Measurements from ENCODE around the gene WDPCP.
"Not testable (repeated sequence)": the region's sequence is repeated elsewhere in the genome, so short reads cannot be mapped to it uniquely, and the experiment has no call there.

The WDPCP gene

GRCh38 chr2:63310614-63311013, 277.7 kb downstream of the WDPCP start:
- no peak for DNase-seq (ENCODE audit: low read depth)
- no peak for TF ChIP-seq MYC (IDR thresholded peaks at IDR 0.05; ENCODE audit: low read depth, low read length)
- TF ChIP-seq MAX (IDR thresholded peaks at IDR 0.05; ENCODE audit: low read depth, low read length), result no peak
- TF ChIP-seq, protein P1, sequence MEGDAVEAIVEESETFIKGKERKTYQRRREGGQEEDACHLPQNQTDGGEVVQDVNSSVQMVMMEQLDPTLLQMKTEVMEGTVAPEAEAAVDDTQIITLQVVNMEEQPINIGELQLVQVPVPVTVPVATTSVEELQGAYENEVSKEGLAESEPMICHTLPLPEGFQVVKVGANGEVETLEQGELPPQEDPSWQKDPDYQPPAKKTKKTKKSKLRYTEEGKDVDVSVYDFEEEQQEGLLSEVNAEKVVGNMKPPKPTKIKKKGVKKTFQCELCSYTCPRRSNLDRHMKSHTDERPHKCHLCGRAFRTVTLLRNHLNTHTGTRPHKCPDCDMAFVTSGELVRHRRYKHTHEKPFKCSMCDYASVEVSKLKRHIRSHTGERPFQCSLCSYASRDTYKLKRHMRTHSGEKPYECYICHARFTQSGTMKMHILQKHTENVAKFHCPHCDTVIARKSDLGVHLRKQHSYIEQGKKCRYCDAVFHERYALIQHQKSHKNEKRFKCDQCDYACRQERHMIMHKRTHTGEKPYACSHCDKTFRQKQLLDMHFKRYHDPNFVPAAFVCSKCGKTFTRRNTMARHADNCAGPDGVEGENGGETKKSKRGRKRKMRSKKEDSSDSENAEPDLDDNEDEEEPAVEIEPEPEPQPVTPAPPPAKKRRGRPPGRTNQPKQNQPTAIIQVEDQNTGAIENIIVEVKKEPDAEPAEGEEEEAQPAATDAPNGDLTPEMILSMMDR (IDR thresholded peaks at IDR 0.05; ENCODE audit: low read depth, low read length), result no peak
- TF ChIP-seq POLR2A (IDR thresholded peaks at IDR 0.05; ENCODE audit: extremely low read depth, insufficient read length), result no peak
- no peak overlapping the region for H3K4me3 ChIP-seq (ENCODE audit: low read depth, low read length)

DNA sequence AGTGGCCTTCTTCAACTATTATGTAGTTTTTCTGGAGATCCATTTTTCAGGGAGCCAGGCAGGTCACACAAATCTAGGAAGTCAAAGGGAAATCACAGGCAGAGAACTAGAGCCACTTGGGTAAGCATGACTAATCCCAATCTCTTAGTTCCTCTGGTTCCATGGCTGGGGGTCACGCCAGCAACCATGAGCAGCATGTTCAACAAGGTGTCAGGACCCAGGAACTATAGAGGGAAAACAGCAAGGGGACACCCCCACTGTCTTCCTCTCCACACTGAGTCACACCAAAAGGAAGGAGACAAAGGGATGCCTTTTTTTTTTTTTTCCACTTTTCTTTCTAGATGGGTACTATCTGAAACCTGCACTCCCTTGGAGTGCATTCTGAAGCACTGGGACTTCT, 286.8 kb downstream of the WDPCP start:
- TF ChIP-seq MYC (IDR thresholded peaks at IDR 0.05; ENCODE audit: low read depth, low read length) (no peak), MAX (IDR thresholded peaks at IDR 0.05; ENCODE audit: low read depth, low read length) (no peak), POLR2A (IDR thresholded peaks at IDR 0.05; ENCODE audit: extremely low read depth, insufficient read length) (no peak)
- TF ChIP-seq, protein P1 (IDR thresholded peaks at IDR 0.05; ENCODE audit: low read depth, low read length), result no peak
- peak; percentile 42 for DNase-seq (ENCODE audit: low read depth)
- H3K4me3 ChIP-seq (ENCODE audit: low read depth, low read length), result no peak overlapping the region

- peak; percentile 77 for TF ChIP-seq MYC (IDR thresholded peaks at IDR 0.05; ENCODE audit: low read depth, low read length)
- peak; percentile 87 for TF ChIP-seq MAX (IDR thresholded peaks at IDR 0.05; ENCODE audit: low read depth, low read length)
- TF ChIP-seq, protein P1 (IDR thresholded peaks at IDR 0.05; ENCODE audit: low read depth, low read length), result no peak
- no peak for TF ChIP-seq POLR2A (IDR thresholded peaks at IDR 0.05; ENCODE audit: extremely low read depth, insufficient read length)
- DNase-seq (ENCODE audit: low read depth), result peak; percentile 53
- no peak overlapping the region for H3K4me3 ChIP-seq (ENCODE audit: low read depth, low read length)
These were observed 287.4 kb downstream of the WDPCP start for GRCh38 chr2:63300835-63301234.

GRCh38 chr2:63287956-63288355, 300.3 kb downstream of the WDPCP start:
- H3K4me3 ChIP-seq (ENCODE audit: low read depth, low read length), result no peak overlapping the region
- TF ChIP-seq, protein P1 (IDR thresholded peaks at IDR 0.05; ENCODE audit: low read depth, low read length), result no peak
- no peak for TF ChIP-seq MAX (IDR thresholded peaks at IDR 0.05; ENCODE audit: low read depth, low read length)
- TF ChIP-seq POLR2A (IDR thresholded peaks at IDR 0.05; ENCODE audit: extremely low read depth, insufficient read length), result no peak
- no peak for TF ChIP-seq MYC (IDR thresholded peaks at IDR 0.05; ENCODE audit: low read depth, low read length)
- DNase-seq (ENCODE audit: low read depth), result no peak

DNA sequence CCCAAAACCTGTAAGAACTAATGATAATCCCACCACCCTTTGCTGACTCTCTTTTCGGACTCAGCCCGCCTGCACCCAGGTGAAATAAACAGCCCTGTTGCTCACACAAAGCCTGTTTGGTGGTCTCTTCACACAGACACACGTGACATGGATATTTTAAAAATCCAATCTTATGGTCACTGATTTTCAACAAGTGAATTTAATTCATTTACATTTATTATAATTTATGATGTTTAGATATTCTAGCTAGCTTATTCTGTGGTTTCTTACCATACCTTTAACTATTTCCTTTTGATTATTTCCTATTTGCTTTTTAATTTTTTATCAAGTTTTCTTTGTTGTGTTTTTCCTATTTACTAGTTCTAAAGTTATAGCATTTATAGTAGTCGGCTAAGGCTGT, 301.8 kb downstream of the WDPCP start:
- not testable (repeated sequence) for H3K4me3 ChIP-seq (ENCODE audit: low read depth, low read length); DNase-seq (ENCODE audit: low read depth)

GRCh38 chr2:63283273-63283672, 305.0 kb downstream of the WDPCP start:
- TF ChIP-seq MYC (IDR thresholded peaks at IDR 0.05; ENCODE audit: low read depth, low read length), result no peak
- TF ChIP-seq MAX (IDR thresholded peaks at IDR 0.05; ENCODE audit: low read depth, low read length), result no peak
- TF ChIP-seq POLR2A (IDR thresholded peaks at IDR 0.05; ENCODE audit: extremely low read depth, insufficient read length), result no peak
- TF ChIP-seq, protein P1 (IDR thresholded peaks at IDR 0.05; ENCODE audit: low read depth, low read length), result no peak
- H3K4me3 ChIP-seq (ENCODE audit: low read depth, low read length), result no peak overlapping the region
- no peak for DNase-seq (ENCODE audit: low read depth)

Data from NB4 (cell line).